Activated T-helper 17 cell treated with anti-CD3 and anti-CD28 coated beads, Interleukin-2, amount 50 U/mL, for 72 hours (primary cell): Measurements from ENCODE around the gene EGFL7. TPM values are rescaled to one million over a fixed set of nuclear protein-coding genes. Genes with fewer than 3 reads are reported as not detected.
A peak's percentile ranks its signal among the peaks of the same experiment; 100 is the strongest.

ENCODE experiments used
- ATAC-seq: fragments of 150-1000 bp; cut with Tn5 transposase; replicated peaks from 2 replicates; pipeline ENCODE4 v1.10.0; 2021; ENCODE audit warnings: mild to moderate bottlenecking, moderate library complexity
- H3K27ac Mint-ChIP-seq: one replicate; pipeline ENCODE4 v1.8.0; 2022; ENCODE audit warnings: mixed read lengths
- H3K27me3 Mint-ChIP-seq: one replicate; pipeline ENCODE4 v1.8.0; 2022; ENCODE audit warnings: mixed read lengths
- H3K36me3 Mint-ChIP-seq: one replicate; pipeline ENCODE4 v1.8.0; 2022; ENCODE audit warnings: low read depth, mild to moderate bottlenecking, mixed read lengths
- H3K4me1 Mint-ChIP-seq: one replicate; pipeline ENCODE4 v1.8.0; 2022; ENCODE audit warnings: mixed read lengths
- H3K4me3 Mint-ChIP-seq: one replicate; pipeline ENCODE4 v1.8.0; 2022; ENCODE audit warnings: mild to moderate bottlenecking, mixed read lengths
- H3K9me3 Mint-ChIP-seq: one replicate; pipeline ENCODE4 v1.8.0; 2022; ENCODE audit warnings: mixed read lengths
- total RNA-seq, 2 donors: library from RNA; stranded (reverse); gene quantifications; one replicate each; pipeline ENCODE4 v1.2.3, GENCODE V29; 2022

EGFL7 gene
- total RNA-seq, 2 donors from 2014 or later: 0.78 to 1.0 TPM

- Mint-ChIP-seq H3K27me3 (peaks cover 1% of the 10 kb centered on the region), H3K4me1 (peaks cover 11% of the 10 kb centered on the region), H3K4me3 (no peak overlapping the region), H3K36me3 (peaks cover 36% of the 10 kb centered on the region), H3K27ac (peak overlapping the region; percentile 46), H3K9me3 (no peaks in the 10 kb centered on the region)
- ATAC-seq: no peak
These were observed 58.2 kb downstream of the EGFL7 start for GRCh38 chr9:136720898-136721338.

DNA sequence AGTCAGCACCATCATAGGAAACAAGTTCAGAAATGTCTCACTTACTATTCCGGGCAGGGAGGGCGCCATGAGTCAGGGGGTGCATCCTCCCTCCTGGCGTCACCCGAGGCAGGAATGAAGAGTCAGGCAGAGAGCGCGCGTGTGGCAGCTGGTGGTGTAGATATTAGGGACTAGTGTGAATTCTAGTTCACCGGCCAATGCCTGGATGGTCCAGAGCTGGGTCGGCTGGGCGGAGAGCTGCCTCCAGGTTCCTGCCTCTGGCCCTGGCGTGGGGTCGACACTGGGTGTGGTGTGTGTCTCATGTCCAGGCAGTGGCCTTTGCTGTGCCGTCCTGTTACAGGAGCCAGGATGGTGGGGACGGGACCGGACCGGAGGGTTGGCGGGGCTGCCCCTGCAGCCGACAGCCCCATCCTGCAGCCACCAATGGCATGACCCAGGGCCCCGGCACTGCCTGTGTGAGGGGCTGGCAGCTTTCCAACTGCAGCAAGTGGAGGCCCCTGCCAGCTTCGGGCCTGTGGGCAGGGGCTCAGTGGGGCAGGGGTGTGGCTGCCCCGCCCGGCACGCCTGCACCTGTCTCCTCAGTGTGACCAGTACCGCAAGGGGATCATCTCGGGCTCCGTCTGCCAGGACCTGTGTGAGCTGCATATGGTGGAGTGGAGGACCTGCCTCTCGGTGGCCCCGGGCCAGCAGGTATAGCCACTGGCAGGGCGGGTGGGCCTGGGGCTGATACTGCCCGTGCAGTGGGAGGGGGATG is 58.8 kb downstream of the EGFL7 start:
- H3K36me3 Mint-ChIP-seq: peaks cover 42% of the 10 kb centered on the region
- H3K27me3 Mint-ChIP-seq: no peaks in the 10 kb centered on the region
- peak; percentile 27 for ATAC-seq
- no peak overlapping the region for H3K4me3 Mint-ChIP-seq
- no peaks in the 10 kb centered on the region for H3K9me3 Mint-ChIP-seq
- peaks cover 14% of the 10 kb centered on the region for H3K4me1 Mint-ChIP-seq
- peak overlapping the region; percentile 46 for H3K27ac Mint-ChIP-seq

Other genes with a start within 250 kb of the EGFL7 start
- gene INPP5E, start 223.1 kb upstream of the EGFL7 start, total RNA-seq: 10 to 100 TPM; 14.2 to 18.2 TPM
- 10 to 100 TPM; 56.0 to 85.3 TPM for gene SEC16A, start 179.9 kb upstream of the EGFL7 start, total RNA-seq
- 10 to 100 TPM; 63.8 to 65.9 TPM for gene NOTCH1, start 116.9 kb upstream of the EGFL7 start, total RNA-seq
- 10 to 100 TPM; 14.6 to 15.6 TPM for gene AGPAT2, start 24.5 kb downstream of the EGFL7 start, total RNA-seq
- gene DIPK1B, start 49.7 kb downstream of the EGFL7 start, total RNA-seq: not detected
- 1 to 10 TPM; 1.0 to 1.8 TPM for gene LCN10, start 80.0 kb downstream of the EGFL7 start, total RNA-seq
- gene LCN6, start 85.6 kb downstream of the EGFL7 start, total RNA-seq: not detected
- gene LCN8, start 95.3 kb downstream of the EGFL7 start, total RNA-seq: not detected
- not detected for gene LCN15, start 101.6 kb downstream of the EGFL7 start, total RNA-seq
- gene TMEM141, start 128.4 kb downstream of the EGFL7 start, total RNA-seq: 10 to 100 TPM; 30.1 to 30.7 TPM
- gene CCDC183, start 133.4 kb downstream of the EGFL7 start, total RNA-seq: 1 to 10 TPM in 1 of 2 donors, under 1 TPM in 1; 0.41 to 2.1 TPM
- gene RABL6, start 145.0 kb downstream of the EGFL7 start, total RNA-seq: 100 to 1,000 TPM in 1 of 2 donors, 10 to 100 TPM in 1; 51.5 to 108 TPM
- 10 to 100 TPM in 1 of 2 donors, 1 to 10 TPM in 1; 4.3 to 12.9 TPM for gene AJM1, start 179.6 kb downstream of the EGFL7 start, total RNA-seq
- gene PHPT1, start 186.5 kb downstream of the EGFL7 start, total RNA-seq: 100 to 1,000 TPM; 138 to 194 TPM
- gene MAMDC4, start 189.4 kb downstream of the EGFL7 start, total RNA-seq: 10 to 100 TPM; 18.6 to 27.4 TPM
- 100 to 1,000 TPM; 221 to 265 TPM for gene EDF1, start 203.4 kb downstream of the EGFL7 start, total RNA-seq
- gene TRAF2, start 223.6 kb downstream of the EGFL7 start, total RNA-seq: 10 to 100 TPM; 54.4 to 56.8 TPM